ENCODE data around the gene MICU1.

- TF ChIP-seq, protein P1, sequence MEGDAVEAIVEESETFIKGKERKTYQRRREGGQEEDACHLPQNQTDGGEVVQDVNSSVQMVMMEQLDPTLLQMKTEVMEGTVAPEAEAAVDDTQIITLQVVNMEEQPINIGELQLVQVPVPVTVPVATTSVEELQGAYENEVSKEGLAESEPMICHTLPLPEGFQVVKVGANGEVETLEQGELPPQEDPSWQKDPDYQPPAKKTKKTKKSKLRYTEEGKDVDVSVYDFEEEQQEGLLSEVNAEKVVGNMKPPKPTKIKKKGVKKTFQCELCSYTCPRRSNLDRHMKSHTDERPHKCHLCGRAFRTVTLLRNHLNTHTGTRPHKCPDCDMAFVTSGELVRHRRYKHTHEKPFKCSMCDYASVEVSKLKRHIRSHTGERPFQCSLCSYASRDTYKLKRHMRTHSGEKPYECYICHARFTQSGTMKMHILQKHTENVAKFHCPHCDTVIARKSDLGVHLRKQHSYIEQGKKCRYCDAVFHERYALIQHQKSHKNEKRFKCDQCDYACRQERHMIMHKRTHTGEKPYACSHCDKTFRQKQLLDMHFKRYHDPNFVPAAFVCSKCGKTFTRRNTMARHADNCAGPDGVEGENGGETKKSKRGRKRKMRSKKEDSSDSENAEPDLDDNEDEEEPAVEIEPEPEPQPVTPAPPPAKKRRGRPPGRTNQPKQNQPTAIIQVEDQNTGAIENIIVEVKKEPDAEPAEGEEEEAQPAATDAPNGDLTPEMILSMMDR (IDR thresholded peaks at IDR 0.05) = no peak
- TF ChIP-seq POLR2A (IDR thresholded peaks at IDR 0.05) = no peak
Measured at GRCh38 chr10:72622271-72622670, 3.6 kb downstream of the MICU1 start.
